HG03565 (cell line): ENCODE data around the gene LYPD5.
"Not testable (repeated sequence)": the region's sequence is repeated elsewhere in the genome, so short reads cannot be mapped to it uniquely, and the experiment has no call there.

Experiments used
- ATAC-seq: cut with Tn5 transposase; IDR thresholded peaks from one replicate; pipeline ENCODE4 v1.9.1; 2021; ENCODE audit warnings: mild to moderate bottlenecking, moderate library complexity; ENCODE audit not compliant: unreplicated experiment

LYPD5 gene

DNA sequence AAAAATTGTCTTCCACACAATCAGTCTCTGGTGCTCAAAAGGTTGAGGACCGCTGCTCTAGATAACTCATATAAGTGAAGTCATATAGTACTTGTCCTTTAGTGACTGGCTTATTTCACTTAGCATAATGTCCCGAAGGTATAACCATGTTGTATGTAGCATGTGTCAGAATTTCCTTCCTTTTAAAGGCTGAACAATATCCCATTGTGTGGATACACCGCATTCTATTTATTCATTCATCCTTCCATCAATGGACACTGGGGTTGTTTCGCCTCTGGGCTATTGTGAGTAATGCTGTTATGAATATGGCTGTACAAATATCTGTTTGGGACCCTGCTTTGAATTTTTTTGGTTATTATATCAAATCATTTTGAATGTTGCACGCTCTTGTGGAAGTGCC lies 4.6 kb upstream of the LYPD5 start:
- ATAC-seq = no peak

DNA sequence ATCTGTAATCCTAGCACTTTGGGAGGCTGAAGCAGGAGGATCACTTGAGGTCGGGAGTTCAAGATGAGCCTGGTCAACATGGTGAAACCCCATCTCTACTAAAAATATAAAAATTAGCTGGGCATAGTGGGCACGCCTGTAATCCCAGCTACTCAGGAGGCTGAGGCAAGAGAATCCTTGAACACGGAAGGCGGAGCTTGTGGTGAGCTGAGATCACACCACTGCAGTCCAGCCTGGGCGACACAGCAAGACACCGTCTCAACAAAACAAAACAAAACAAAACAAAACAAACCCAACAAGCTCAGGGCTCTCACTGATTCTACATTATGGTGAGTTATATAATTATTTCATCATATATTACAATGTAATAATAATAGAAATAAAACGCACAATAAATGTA lies 4.2 kb upstream of the LYPD5 start:
- not testable (repeated sequence) for ATAC-seq

DNA sequence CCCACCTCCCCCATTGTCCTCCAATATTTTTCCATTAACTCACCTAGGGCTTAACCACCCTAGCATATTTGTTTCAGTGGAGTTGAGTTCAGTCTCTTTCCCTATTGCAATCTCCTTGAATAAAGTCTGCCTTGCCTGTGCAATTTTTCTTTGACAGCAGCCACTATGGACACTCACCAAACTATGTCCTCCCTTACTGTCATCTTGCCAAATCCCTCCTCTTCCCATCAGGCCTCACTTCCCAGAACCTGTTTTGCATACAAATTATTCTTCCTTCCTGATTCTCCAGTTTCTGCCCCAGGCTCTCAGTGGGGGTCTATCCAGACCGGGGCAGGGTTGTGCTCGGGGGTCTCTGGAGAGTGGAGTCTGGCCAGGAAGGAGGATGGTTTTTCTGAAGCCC lies 2.2 kb upstream of the LYPD5 start:
- ATAC-seq = no peak

DNA sequence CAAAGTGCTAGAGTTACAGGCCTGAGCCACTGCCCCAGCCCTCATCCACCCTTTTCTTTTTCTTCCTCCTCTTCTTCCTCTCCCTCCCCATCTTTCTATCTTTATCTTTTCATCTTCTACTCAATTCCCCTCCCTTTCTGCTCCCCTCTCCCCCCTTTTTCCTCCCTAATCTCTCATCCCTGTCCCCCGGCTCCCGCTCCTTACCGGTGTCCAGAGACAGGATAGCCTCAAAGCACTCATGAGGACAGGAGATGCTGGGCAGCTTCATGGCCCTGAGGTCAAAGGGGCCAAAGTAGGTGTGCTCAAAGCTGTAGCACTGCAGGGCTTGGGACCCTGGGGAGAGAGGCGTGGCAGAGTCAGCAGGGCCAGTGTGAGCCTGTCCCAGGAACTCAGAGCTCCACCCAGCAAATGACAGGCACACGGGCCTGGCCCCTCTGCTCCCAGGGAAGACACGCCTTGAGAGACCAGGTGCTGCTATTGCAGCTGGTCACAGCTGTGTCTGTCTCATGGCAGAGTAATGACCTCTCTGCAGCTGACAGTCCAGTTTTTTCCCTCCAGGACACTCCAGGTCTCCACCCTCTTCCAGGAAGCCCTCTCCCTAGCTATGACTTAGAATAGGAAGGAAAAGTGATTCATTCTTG lies 2.6 kb downstream of the LYPD5 start:
- no peak for ATAC-seq

DNA sequence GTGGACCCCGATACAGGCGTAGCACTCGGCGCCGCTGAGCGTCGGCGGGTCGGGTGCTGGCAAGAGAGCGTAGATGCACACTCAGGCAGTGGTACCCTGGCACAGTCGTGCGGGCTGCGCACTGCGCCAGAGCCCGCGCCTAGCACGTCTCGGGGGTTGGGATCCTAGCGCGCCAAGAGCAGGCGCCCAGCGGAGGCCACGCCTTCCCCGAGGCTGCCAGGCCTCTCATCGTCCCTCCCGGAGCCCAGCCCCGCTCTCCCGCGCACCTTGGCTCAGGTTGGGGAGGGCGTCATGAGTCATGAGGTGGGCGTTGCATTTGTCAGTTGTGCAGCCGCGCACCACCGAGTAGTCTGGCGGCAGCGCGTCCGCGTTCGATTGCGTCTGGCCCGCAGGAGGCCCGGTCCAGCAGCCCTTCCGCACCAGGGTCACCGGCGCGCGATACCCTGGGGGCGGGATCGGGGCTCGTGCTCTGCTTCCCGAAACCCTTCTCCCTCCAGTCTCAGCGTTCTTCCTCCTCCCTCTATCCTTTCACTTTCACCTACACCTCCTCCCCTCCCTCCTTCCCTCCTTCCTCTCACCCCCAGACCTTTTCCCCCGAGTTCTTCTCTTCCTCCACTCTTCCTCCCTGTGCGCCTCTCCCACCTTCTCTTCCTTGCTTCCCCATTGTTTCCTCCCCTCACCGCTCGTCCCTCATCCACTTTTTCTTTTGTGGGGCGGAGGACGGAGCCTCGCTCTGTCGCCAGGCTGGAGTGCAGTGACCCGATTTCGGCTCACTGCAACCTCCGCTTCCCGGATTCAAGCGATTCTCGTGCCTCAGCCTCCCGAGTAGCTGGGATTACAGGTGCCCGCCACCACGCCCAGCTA lies 3.5 kb downstream of the LYPD5 start:
- no peak for ATAC-seq

DNA sequence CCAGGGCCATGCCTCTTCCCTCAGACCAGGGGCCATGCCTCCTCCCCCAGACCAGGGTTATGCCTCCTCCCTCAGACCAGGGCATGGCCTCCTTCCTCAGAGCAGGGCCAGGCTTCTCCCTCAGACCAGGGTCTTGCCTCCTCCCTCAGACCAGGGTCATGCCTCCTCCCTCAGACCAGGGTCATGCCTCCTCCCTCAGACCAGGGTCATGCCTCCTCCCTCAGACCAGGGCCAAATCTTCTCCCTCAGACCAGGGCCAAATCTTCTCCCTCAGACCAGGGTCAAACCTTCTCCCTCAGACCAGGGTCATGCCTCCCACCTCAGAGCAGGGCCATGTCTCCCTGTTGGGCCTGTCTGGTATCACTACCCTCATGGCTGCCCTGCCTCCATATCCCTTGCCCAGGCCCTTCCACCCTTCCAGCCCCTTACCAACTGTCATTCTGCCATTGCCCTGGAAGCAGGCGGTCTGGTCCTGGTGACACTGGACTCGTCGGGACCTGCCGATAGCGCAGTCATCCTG lies 4.2 kb downstream of the LYPD5 start:
- no peak for ATAC-seq

DNA sequence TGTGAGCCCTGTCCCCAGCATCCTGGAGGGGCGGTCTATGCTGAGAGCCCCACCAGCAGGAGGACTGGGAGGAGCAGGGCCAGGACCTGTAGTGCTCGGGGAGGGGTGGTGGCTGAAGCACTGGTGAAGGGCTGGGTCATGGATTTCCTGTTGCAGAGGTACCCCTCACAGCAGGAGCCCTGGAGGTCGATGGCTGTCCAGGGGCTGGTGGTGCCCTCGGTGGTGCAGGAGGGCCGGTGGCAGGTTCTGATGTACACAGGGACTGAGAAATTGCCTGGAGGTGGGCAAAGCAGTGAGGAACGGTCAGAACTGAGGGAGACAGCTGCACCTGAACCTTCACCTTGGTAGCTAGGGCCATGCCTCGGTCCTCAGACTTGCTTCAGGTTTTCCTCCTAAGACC lies 4.7 kb downstream of the LYPD5 start:
- no peak for ATAC-seq

DNA sequence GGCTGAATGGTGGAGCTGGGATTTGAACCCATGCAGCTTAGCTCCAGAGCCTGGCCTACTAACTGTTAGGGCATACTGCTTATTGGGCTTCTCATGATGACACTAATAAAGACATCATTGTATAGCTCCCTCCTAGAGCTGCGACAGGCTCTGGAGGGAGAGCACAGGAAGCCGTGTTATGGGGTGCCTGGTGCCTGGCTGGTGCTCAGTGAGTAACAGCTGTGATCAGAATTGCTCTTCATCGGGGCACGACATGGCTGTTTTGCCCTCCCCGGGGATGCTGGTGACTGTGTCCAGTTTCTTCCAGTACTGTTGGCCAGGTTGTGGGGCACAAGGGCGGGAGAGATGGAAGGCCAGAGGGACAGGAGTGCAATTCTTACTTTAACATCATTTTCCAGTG lies 5.1 kb downstream of the LYPD5 start:
- ATAC-seq = no peak

DNA sequence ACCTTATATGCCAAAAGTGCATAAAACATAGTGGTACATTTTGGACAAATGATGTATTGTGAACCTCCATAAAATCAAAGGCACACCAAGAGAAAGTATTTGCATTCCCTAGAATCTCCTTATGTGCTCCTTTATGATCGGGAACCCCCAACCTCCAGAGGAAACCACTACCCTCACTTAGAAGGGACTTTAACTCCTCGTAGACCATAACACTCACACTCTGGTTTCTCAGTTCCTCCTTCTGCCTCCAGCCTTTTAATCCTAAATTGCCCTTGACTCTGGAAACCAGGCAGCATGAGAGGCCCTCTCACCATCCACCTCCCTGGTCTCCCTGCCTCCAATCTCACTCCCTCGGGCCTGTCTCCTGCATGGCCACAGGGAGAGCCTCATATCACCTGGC lies 11.7 kb downstream of the LYPD5 start:
- no peak for ATAC-seq

DNA sequence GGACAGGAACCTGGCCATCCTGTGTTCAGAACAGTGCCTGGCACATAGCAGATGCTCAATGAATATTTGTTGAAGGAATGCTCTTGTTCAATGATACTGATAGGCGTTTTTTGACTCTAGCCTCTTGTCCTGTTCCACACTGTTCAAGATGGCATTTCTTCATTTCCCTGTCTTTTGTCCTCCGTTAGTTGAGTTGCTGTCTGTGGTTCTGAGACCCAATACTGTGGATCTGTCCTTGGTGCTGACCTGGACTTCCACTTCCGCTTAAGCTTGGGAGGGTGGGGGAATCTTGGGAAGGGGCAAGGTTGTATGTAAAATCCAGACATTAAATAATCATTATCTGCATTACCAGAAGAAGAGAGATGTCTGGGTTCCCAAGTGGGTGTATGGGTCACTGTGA lies 13.2 kb downstream of the LYPD5 start:
- ATAC-seq = no peak

DNA sequence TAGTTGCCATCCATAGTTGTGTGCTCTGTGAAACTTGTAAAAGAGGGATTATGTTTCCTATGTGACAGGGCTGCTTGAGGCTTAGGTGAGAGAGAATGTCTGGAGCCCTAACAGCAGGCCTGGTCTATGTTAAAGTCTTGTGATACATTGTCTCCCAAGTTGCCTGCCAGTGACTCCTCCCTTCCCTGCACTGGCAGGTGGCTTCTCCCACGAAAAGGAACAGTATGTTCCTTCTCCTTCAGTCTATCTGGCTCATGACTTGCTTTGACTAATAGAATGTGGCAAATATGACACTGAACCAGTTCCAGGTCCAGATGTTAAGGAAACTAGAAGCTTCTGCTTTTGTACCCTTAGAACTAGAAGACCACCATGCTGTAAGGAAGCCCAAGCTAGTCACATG lies 15.6 kb downstream of the LYPD5 start:
- ATAC-seq = no peak

DNA sequence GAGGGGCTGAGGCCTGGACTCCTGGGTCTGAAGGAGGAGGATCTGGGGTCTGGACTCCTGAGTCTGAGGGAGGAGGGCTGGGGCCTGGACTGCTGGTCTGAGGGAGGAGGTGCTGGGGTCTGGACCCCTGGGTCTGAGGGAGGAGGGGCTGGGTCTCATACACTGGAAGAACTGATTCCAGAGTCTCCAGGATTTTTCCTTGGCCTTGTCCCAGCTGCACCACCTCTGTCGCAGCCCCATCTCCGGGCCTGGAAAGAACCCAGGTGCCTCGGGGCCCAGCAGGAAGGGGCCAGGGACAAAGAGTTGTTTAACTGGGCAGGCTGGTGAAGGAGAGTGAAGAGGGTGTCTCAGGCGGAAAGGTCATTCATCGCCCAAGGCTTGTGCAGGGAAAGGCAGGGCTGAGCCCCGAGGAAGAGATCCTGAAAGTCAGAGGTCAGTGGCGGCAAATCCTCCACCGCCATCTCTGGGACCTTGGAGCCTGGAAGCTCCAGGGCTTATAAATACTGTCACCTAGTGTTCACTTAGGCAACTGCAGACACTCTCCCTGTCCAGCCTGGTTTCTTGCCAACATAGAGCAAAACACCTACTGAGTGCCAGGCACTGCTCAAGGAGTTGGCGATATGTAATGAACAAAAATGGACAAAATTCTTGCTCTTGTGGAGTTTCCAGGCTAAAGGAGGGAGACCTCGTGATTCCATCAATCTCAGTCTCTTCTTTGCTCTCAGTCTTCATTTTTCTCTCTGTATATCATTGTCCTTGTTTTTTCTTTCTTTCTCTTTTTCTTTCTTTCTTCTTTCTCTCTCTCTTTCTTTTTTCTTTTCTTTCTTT lies 17.1 kb downstream of the LYPD5 start:
- ATAC-seq = no peak

DNA sequence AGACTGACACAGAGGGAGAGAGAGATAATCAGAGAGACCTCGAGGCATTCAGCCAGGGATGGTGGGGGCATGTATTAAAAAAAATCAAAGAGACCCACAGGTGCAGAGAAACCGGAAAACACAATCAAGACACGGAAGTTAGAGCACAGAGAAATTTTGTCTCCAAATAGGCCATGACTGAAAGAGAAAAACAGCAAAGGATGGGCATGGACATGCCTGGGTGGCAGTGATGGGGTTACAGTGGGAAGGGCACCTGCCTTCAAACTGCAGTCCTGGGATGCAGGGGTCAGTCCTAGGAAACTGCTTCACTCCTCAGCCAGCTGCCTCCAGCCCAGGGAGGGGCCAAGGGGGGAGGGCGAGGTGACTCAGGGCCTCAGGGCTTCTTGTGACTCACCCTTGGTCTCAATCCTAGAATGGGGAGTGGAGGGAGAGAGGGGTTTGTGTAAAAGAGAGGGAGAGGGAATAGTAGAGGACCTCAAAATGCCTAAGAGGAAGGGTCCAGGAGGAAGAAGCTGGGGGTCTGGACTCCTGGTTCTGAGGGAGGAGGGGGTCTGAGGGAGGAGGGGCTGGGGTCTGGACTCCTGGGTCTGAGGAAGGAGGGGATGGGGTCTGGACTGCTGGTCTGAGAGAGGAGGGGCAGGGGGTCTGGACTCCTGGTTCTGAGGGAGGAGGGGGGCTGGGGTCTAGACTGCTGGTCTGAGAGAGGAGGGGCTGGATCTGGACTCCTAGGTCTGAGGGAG lies 17.8 kb downstream of the LYPD5 start:
- ATAC-seq = no peak

DNA sequence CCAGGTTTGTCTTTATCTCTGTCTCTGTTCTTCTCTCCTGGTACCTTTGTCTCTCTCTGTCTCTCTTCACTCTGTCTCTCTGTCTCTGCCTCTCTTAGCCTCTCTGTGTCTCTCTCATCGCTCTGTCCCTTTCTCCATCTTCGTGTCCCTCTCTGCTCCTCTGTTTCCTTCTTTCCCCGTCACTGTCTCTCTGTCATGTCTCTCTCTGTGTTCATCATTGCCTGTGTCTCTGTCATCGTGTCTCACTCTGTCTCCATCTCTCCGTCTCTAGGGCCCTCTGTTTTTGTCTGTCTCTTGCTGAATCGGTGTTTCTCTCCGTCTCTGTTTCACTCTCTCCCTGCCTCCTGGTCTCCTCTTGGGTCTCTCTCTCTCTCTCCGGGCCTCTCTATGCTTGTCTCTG lies 18.6 kb downstream of the LYPD5 start:
- no peak for ATAC-seq

DNA sequence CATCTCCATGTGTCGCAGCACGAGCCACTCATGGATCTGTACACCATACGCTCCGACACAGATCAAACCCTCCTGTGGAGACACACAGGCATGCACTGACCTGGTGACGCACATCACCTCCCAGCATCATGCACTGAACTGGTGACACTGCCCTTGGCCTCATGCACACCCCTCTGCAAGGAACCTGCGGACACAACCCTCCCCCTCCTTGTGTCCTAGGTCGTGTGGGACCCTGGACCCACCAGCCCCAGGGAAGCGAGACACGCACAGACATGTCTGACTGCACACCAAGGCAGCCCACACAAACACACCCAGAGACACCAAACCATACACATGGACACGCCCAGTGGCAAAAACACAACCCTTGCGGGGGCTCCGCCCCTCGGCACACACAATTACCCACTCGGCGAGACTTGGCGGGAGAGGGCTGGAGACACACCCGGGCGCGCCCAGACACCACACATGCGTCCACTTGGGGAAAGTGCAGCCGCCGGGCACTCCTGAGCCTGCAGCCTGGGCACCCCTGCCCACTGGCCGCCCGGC lies 19.5 kb downstream of the LYPD5 start:
- no peak for ATAC-seq

DNA sequence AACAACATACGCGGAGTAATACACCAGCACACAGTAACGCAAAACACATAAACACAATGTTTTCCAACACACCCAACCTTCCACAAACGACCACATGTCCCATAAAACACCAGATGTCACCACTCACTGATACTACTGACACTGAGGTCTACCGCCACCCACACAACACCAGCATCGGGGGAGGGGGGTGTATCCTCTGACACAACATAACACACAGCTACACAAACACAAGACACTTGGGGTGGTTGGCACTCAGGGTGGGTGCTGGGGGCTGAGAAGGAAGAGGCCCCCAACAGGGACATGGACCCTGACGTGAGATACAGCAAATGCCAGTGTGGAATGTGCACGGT lies 20.0 kb downstream of the LYPD5 start:
- no peak for ATAC-seq

DNA sequence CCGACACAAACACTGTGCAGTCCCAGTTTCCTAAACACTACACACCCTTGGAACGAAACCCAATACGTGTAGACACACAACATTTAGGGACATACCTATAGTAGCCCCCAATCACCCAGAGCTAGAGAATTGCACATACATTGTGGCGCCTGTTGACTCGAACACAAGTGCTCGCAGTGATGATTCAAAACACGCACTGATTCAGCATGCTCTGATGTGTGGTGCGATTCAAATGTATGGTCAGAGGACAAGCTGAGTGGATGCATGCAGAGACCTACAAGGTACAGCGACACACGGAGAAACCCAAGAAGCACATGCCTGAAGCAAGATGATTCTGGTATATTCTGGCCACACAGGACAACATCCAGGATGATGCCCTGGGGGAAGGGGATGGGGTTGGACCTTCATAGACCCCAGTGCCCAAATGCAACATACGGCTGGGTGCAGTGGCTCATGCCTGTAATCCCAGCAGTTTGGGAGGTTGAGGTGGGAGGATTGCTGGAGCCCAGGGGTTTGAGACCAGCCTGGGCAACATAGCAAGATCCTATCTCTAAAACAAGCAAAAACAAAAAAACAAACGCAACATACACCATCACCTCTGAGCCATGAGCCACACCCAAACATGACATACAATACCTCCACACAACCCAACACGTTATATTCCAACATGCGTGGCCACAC lies 20.5 kb downstream of the LYPD5 start:
- no peak for ATAC-seq

DNA sequence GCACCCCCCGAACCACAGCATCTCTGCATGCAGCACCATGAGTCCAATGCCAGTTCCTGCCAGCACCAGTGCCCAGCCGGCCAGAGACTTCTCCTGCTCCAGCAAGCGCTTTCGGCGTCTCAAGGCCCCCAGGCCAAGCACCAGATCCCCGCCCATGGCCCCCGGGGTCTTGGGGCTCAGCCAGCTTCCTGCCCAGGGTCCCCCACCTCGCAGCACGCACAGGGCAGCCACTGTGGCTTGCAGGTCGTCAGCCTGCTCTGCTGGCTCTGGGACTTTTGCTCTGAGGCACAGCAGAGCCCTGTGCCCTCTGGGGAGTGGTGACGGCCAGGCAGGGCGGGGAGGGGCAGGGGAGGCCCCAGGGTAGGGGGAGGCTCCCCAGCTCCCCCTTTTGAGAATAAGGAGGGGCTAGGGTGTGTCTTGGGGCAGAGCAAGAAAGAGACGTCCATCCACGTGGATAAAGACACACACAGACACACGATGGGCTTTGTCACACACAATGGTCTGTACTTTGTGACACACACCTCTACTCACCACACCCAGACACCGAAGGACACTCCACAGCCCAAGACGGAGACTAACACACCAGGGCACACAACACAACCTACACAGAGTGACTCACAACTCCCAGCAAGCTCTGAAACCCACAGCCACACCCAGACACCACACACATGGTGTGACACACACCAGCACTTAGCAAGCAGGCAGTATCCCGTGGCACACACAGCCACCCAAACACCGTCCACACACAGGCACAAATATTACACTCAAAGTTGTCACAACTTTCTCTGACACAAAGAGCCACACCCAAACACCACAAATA lies 21.3 kb downstream of the LYPD5 start, which contains the start of gene KCNN4:
Gene KCNN4 (minus strand): TSS at position 268 of the 820 bp plus-strand sequence. CDS start 112 bp downstream, at position 156.
- ATAC-seq = no peak

DNA sequence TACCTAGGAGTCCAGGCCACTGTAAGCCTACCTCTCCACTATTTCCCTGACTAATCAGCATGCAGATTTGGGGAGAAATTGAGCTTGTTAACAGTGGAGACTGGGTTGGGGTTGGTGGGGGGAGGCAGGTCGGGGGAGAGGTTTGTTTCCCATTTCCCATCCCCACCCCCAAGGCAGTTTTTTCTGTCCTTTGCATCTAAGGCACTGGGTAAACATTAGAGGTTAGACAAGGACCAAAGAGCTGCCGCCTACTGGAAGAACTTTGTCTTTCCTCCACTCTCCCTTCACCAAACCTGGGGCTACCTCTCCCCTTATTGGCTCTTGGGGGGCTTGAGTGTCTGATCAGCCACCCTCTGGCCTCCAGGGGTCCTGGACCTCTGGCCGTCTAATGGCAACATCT lies 22.4 kb downstream of the LYPD5 start:
- no peak for ATAC-seq
